GM23338 (cell line): ENCODE measurements around the gene TCF12. TPM values are rescaled to one million over a fixed set of nuclear protein-coding genes. Genes with fewer than 3 reads are reported as not detected.

Experiments
- ATAC-seq: fragments of 200-7000 bp; cut with Tn5 transposase; 3 replicates; pipeline ENCODE4 v1.9.1; 2020
- DNase-seq: peaks from one replicate; pipeline ENCODE4 v3.0.0-alpha.2; 2015; ENCODE audit warnings: low spot score
- H2AFZ ChIP-seq: fragments of 200-600 bp; sonication (generic); 2 replicates; pipeline ENCODE4 v1.8.0; 2016; ENCODE audit warnings: antibody characterized with exemption, mild to moderate bottlenecking, moderate library complexity
- H3F3A ChIP-seq: fragments of 200-600 bp; sonication (generic); replicated peaks from 2 replicates; pipeline ENCODE4 v1.8.0; 2017; ENCODE audit warnings: antibody characterized with exemption, mixed run types, low read depth
- H3K27ac ChIP-seq: fragments of 200-600 bp; sonication (generic); 2 replicates; pipeline ENCODE4 v1.6.1; 2016; ENCODE audit warnings: low read depth
- H3K27me3 ChIP-seq: fragments of 200-600 bp; sonication (generic); 2 replicates; pipeline ENCODE4 v1.8.0; 2016; ENCODE audit warnings: mild to moderate bottlenecking, mixed run types, moderate library complexity; ENCODE audit not compliant: insufficient read depth
- H3K36me3 ChIP-seq: fragments of 200-600 bp; sonication (generic); 2 replicates; pipeline ENCODE4 v1.8.0; 2016; ENCODE audit warnings: mild to moderate bottlenecking; ENCODE audit not compliant: insufficient read depth
- H3K4me1 ChIP-seq: fragments of 200-600 bp; sonication (generic); 2 replicates; pipeline ENCODE4 v1.8.0; 2016; ENCODE audit warnings: mild to moderate bottlenecking, moderate library complexity; ENCODE audit not compliant: insufficient read depth
- H3K4me2 ChIP-seq: fragments of 200-600 bp; sonication (generic); 2 replicates; pipeline ENCODE4 v1.7.1; 2017; ENCODE audit warnings: mixed run types
- H3K4me3 ChIP-seq: fragments of 200-600 bp; sonication (generic); 2 replicates; pipeline ENCODE4 v1.6.1; 2016; ENCODE audit warnings: mixed run types
- H3K79me2 ChIP-seq: fragments of 200-600 bp; sonication (generic); replicated peaks from 2 replicates; pipeline ENCODE4 v1.8.0; 2017; ENCODE audit warnings: mild to moderate bottlenecking; ENCODE audit not compliant: insufficient read depth
- H3K9me2 ChIP-seq: fragments of 200-600 bp; sonication (generic); 2 replicates; pipeline ENCODE4 v1.8.0; 2017; ENCODE audit not compliant: insufficient read depth
- H4K20me1 ChIP-seq: fragments of 200-600 bp; sonication (generic); replicated peaks from 2 replicates; pipeline ENCODE4 v1.8.0; 2017; ENCODE audit warnings: mild to moderate bottlenecking; ENCODE audit not compliant: insufficient read depth
- H3K27ac Mint-ChIP-seq: 2 replicates; pipeline ENCODE4 v1.8.0; 2020; ENCODE audit warnings: inconsistent platforms, mild to moderate bottlenecking, moderate library complexity, mixed read lengths
- H3K27me3 Mint-ChIP-seq: 3 replicates; pipeline ENCODE4 v1.8.0; 2022; ENCODE audit warnings: low read depth, mild to moderate bottlenecking, moderate library complexity, mixed read lengths, inconsistent platforms; ENCODE audit not compliant: insufficient read depth, poor library complexity
- H3K36me3 Mint-ChIP-seq: 3 replicates; pipeline ENCODE4 v1.8.0; 2021; ENCODE audit warnings: low read depth, mild to moderate bottlenecking, inconsistent platforms, moderate library complexity, mixed read lengths
- H3K4me1 Mint-ChIP-seq: 3 replicates; pipeline ENCODE4 v1.8.0; 2020; ENCODE audit warnings: mild to moderate bottlenecking, inconsistent platforms, mixed read lengths
- H3K4me3 Mint-ChIP-seq: 3 replicates; pipeline ENCODE4 v1.8.0; 2021; ENCODE audit warnings: moderate library complexity, mild to moderate bottlenecking, inconsistent platforms, mixed read lengths
- H3K9me3 Mint-ChIP-seq: 3 replicates; pipeline ENCODE4 v1.8.0; 2020; ENCODE audit warnings: moderate library complexity, mild to moderate bottlenecking, inconsistent platforms, mixed read lengths
- CREB1 ChIP-seq: fragments of 250-450 bp; sonication (Bioruptor Pico); IDR thresholded peaks from 2 replicates; pipeline ENCODE4 v1.5.0; 2020; ENCODE audit warnings: low read depth, mild to moderate bottlenecking, moderate library complexity
- POLR2AphosphoS5 ChIP-seq: IDR thresholded peaks from 2 replicates; pipeline ENCODE4 v1.6.1; 2016; ENCODE audit warnings: antibody characterized with exemption, low read depth
- ZNF114 ChIP-seq: fragments of 250-450 bp; sonication (Bioruptor Pico); IDR thresholded peaks from 2 replicates; pipeline ENCODE4 v1.5.0; 2020; ENCODE audit warnings: mild to moderate bottlenecking, moderate library complexity
- ZNF331 ChIP-seq: fragments of 250-450 bp; sonication (Bioruptor Pico); IDR thresholded peaks from 2 replicates; pipeline ENCODE4 v1.5.0; 2020; ENCODE audit warnings: low read depth, mild to moderate bottlenecking, moderate library complexity
- polyA plus RNA-seq: library from polyadenylated mRNA; unstranded; fragments of >200 nt; fragmentation: Nextera tagmentation; extraction: Ambion mirVana; gene quantifications from 2 replicates; pipeline ENCODE4 v1.2.1, GENCODE V29; 2016
- total RNA-seq: library from RNA; depleted of rRNA; stranded (reverse); fragments of >200 nt; shearing (Covaris generic); gene quantifications from 2 replicates; pipeline ENCODE4 v1.2.3, GENCODE V29; 2014
- TF ChIP-seq, protein P1 (sequence below), 2 experiments: fragments of 200-600 bp in 1 of 2; sonication (generic) in 1 of 2; conservative IDR thresholded peaks; 2 replicates each; pipeline versions ENCODE4 v1.5.1 to v1.6.1; 2016 to 2017; ENCODE audit warnings: antibody characterized with exemption in 2 of 2, low read depth in 2 of 2, mild to moderate bottlenecking in 2 of 2, moderate library complexity in 1 of 2
- TF ChIP-seq, protein P2 (sequence below): IDR thresholded peaks from 2 replicates; pipeline ENCODE4 v1.6.1; 2016; ENCODE audit warnings: antibody characterized with exemption

Gene TCF12
- total and polyA plus RNA-seq, 2 experiments from 2014 or later = 27.6 to 104 TPM

DNA sequence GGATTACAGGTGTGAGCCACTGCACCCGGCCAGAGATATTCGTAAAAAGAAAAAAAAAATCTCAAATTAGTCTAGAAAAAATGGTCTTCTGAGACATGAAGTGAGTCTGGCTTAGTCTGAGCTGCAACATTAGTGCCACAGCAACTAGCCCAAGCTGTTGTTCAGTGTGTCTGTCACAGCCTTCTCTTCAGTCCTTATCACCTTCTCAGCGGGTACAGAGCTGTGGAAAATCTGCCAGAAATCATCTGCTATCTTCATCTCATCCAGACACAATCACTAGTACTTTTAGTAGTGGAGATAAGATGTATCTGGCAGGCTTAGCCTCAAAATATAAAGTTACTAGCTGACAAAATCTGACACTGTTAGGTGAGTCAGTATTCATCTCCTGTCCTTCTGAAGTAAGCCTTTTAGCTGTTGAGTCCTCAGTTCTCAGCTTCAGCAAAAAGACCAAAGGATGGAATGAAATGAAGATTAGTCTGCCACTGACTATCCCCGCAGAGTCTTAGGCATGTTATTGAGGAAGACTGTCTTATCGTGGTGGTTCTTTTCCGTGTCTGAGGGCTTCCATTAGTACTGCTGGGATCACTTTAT is 337.4 kb downstream of the TCF12 start (continued):
- TF ChIP-seq, protein P1, sequence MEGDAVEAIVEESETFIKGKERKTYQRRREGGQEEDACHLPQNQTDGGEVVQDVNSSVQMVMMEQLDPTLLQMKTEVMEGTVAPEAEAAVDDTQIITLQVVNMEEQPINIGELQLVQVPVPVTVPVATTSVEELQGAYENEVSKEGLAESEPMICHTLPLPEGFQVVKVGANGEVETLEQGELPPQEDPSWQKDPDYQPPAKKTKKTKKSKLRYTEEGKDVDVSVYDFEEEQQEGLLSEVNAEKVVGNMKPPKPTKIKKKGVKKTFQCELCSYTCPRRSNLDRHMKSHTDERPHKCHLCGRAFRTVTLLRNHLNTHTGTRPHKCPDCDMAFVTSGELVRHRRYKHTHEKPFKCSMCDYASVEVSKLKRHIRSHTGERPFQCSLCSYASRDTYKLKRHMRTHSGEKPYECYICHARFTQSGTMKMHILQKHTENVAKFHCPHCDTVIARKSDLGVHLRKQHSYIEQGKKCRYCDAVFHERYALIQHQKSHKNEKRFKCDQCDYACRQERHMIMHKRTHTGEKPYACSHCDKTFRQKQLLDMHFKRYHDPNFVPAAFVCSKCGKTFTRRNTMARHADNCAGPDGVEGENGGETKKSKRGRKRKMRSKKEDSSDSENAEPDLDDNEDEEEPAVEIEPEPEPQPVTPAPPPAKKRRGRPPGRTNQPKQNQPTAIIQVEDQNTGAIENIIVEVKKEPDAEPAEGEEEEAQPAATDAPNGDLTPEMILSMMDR (conservative IDR thresholded peaks at IDR 0.05; ENCODE audit: low read depth in 2 of 2) = no peak

DNA sequence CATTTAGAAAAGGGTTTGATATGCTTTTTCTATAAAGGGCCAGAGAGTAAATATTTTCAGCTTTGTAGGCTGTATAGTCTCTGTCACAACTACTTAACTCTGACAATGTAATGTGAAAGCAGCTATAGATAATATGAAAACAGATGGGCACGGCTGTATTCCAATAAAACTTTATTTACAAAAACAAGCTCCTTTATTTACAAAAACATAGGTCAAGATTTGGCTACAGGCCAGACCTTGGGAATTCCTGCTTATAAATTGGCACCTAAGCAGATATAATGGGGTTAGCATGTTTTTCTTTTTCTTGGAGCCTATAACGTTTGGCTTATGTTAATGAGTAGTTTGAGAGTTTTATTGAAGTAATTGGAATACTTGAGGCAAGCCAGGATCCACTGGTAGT is 338.5 kb downstream of the TCF12 start:
- ATAC-seq (no peak), DNase-seq (no peak)
- Histone ChIP-seq H2AFZ (no peak overlapping the region), H3K27ac (no peak overlapping the region), H3K4me2 (no peak overlapping the region), H3K9me2 (no peaks in the 10 kb centered on the region), H3K79me2 (no peaks in the 10 kb centered on the region), H3K4me1 (peaks cover 35% of the 10 kb centered on the region), H4K20me1 (no peaks in the 10 kb centered on the region), H3K4me3 (no peak overlapping the region), H3K27me3 (no peaks in the 10 kb centered on the region), H3F3A (no peaks in the 10 kb centered on the region), H3K36me3 (no peaks in the 10 kb centered on the region)
- no peak overlapping the region for H3K4me3 Mint-ChIP-seq
- H3K27me3 Mint-ChIP-seq = peaks cover 3% of the 10 kb centered on the region
- H3K9me3 Mint-ChIP-seq = no peaks in the 10 kb centered on the region
- TF ChIP-seq ZNF114 (no peak), POLR2AphosphoS5 (no peak)
- TF ChIP-seq, protein P2, sequence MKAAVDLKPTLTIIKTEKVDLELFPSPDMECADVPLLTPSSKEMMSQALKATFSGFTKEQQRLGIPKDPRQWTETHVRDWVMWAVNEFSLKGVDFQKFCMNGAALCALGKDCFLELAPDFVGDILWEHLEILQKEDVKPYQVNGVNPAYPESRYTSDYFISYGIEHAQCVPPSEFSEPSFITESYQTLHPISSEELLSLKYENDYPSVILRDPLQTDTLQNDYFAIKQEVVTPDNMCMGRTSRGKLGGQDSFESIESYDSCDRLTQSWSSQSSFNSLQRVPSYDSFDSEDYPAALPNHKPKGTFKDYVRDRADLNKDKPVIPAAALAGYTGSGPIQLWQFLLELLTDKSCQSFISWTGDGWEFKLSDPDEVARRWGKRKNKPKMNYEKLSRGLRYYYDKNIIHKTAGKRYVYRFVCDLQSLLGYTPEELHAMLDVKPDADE = no peak
- H3K4me1 Mint-ChIP-seq = peaks cover 58% of the 10 kb centered on the region
- no peak overlapping the region; the same call in 1 of the 2 replicates for H3K27ac Mint-ChIP-seq
- H3K36me3 Mint-ChIP-seq = peaks cover 41% of the 10 kb centered on the region

DNA sequence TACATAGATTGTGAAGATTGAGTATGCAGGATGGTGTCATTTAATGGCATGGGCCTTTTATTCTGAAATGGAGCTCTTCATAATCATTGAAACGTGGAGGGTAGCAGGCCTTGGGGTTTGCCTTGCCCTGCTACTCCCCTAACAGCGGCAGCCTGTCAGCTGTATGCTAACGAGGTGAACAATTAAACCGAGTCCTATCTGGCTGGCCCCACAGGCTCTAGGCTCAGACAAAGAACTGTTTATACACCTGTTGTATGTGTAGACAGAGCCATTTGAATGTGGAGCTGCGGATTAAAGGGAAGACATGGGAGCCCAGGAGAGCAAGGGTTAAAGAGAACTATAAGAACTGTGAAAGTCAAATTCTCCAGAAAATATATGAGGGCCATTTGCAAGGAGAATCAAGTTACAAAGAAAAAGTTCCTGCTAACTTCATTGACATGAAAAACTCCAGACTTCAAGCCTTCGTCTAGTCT is 341.2 kb downstream of the TCF12 start:
- Histone ChIP-seq H3K4me2 (peak overlapping the region; percentile 50), H4K20me1 (no peaks in the 10 kb centered on the region), H3K9me2 (no peaks in the 10 kb centered on the region), H3K27me3 (no peaks in the 10 kb centered on the region), H3K4me3 (peak overlapping the region; percentile 14), H3F3A (no peaks in the 10 kb centered on the region), H3K27ac (no peak overlapping the region; the same call in 1 of the 2 replicates), H2AFZ (no peak overlapping the region), H3K36me3 (peaks cover 11% of the 10 kb centered on the region; the same call in 1 of the 2 replicates), H3K4me1 (peaks cover 19% of the 10 kb centered on the region), H3K79me2 (no peaks in the 10 kb centered on the region)
- Mint-ChIP-seq H3K27ac (peak overlapping the region; percentile 66), H3K4me1 (peaks cover 38% of the 10 kb centered on the region), H3K27me3 (peaks cover 3% of the 10 kb centered on the region), H3K9me3 (no peaks in the 10 kb centered on the region), H3K4me3 (peak overlapping the region; percentile 52), H3K36me3 (peaks cover 46% of the 10 kb centered on the region)
- peak; percentile 80 for DNase-seq
- peak; percentile 100 for ATAC-seq
- TF ChIP-seq CREB1 (CRISPR knock-in tag) (peak; percentile 37; the same call in 1 of the 2 replicates), ZNF331 (CRISPR knock-in tag) (no peak)
